Measurements from ENCODE around the gene AGBL3. TPM values are rescaled to one million over a fixed set of nuclear protein-coding genes. Genes with fewer than 3 reads are reported as not detected.
"Not testable (repeated sequence)": the region's sequence is repeated elsewhere in the genome, so short reads cannot be mapped to it uniquely, and the experiment has no call there.

AGBL3 gene
- total RNA-seq, 1 donor from 2014 or later: 3.9 TPM

DNA sequence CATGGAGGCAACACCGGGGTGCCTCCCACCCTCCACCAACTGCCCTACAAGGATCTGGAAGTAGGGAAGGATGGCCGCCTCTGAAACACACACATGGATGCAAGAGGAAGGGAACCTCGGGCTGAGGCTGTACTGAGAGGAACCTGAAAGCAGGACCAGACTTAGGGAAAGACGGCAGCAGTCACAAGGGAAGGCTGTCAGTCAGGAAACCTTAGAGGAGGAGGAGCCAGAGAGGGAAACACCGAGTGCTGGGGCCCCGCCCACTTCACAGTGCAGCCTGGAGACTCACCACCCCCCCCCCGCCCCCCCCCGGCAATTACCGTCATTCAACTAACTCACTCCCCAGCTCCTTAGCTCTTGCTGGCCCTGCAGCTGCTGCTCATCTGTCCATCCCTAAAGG lies 181.7 kb downstream of the AGBL3 start:
- no peak for DNase-seq (ENCODE audit: low spot score)

DNA sequence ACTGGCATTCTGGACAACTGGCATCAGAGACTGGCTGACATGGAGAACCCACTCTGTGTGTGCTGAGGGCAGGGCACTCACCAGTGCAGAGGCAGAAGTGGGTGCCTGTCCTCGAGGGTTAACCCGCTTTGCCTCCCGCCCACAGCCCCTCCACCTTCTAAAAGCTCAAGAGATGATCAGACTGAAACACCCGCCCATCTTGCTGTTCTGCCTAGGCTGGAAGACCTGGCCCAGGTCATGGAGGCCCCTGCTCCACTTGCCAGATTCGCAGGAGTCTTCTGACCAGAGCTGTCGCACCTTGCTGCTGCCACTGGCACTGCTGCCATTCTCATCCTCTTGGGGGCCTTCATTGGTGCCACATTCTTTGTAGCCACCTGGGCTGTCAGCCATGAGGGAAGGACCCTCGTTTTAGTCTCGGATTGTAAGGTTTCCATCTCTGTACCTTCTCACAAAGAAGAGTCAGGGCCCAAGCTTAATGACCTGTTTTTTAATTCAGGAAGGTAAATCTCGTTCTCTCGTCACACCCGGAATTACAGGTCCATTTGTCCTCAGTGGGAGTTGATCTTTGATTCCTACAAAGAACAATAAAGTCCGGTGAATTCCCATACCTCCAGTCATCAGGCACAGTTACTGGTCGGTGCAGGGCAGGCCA lies 182.3 kb downstream of the AGBL3 start:
- no peak for DNase-seq (ENCODE audit: low spot score)

DNA sequence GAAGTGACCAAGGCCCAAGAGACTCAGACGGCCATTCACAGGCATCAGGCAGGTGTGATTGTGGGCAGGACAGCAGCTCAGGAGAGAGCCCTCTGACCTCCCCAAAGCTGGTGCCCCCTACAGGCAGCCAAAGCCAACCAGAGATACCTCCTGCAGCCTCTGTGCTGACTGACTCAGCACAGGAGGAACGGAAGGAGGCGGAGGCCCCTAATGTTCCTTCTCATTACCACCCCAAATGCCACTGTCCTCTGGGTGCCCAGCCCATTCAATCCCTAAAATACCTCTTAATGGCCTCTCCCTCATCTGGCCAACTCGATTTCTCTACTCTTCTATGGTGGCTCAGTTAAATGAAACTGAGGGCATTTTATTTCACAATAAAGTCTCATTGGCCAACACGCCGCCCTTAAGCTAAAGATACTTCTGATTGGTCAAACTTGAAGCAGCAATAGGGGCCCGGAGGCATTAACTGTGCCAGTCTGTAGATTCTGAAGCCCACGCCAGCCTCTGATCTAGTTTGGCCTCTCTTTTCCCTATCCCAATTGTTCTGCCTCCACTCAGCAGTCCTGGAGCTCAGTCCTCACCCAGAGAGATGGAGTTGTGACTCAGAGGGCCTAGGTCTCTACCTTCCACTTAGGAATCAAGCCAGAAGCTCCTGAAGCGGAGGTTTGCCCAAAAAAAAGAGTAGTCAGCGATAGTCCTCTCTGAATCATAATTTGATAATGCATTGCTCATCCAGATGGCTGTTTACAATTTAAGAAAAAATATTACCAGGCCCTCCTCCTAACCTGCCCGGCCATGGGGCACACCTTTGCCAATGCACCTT lies 183.0 kb downstream of the AGBL3 start:
- DNase-seq (ENCODE audit: low spot score): peak; percentile 56

DNA sequence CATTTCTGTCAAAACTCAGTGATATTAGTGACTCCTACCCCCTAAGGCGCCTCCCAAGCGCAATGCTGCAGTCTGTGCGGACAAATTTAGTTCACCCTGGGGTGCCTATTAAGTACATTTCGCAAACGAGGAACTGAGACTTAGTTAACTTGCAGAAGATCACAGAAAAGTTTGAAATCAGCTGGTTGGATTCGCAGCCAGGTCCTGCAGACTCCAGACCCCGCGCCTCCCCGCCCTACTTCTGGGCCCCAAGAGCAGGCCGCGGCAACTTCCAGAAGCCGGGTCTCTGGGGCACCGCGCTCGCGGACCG lies 183.6 kb downstream of the AGBL3 start:
- DNase-seq (ENCODE audit: low spot score): no peak

DNA sequence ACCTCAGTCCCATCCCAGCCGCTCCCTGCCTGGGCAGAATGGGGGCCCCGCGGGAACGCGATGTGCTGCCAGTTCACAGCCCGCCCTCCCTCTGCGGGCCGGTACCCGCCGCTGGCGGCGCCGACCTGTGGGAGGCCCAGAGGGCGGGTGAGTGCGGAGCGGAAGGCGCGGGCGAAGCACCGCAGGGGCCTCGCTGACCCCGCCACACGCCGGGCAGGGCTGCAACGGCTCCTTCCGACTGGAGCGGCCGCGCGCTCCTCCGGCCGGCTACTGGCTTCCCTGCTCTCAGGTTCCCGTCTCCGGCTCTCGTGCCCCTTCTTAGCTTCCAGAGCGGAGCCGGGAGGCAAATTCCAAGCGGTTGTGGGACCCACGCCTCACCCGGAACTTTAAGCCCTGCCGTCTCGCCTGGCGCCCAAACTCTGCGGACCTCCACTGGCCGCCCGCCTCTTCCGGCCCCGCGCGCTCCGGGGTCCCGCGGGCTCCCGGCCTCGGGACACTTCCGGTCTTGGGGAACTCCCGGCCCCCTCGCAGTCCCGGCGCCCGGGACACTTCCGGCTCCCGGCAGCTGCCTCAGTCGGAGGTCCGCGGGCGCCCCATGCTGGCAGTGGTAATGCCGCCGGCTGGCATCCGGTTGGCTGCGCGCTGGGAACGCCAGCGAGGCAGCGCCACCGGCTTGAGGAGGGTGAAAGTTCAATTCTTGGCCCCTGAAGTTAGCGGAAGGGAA lies 184.1 kb downstream of the AGBL3 start, which contains the start of gene CYREN:
CYREN (minus strand) TSS at position 434 of the 724 bp plus-strand sequence. CDS start 1,785 bp downstream, outside the sequence.
- peak; percentile 96 for DNase-seq (ENCODE audit: low spot score)

DNA sequence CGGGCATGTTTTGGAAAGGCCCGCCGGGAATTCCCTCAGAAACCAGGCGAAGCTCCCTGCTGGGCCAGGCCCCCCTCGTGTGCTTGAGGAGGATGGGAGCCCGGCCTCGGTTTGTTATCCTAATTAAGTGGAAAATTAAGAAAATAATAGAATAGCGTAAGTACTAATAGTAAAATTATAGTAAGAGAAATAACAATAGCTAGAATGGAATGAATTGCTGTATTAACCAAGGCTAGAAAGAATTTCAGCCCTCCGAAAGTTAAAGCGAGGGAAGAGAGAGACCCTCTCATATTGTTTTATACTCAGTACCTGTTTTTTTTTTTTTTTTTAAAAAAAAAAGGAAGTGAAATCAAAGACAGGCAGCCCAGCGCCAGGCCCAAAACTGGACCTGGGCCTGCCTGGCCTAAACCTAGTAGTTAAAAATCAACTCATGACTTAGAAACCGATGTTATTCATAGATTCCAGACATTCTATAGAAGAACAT lies 184.7 kb downstream of the AGBL3 start:
- DNase-seq (ENCODE audit: low spot score): not testable (repeated sequence)

DNA sequence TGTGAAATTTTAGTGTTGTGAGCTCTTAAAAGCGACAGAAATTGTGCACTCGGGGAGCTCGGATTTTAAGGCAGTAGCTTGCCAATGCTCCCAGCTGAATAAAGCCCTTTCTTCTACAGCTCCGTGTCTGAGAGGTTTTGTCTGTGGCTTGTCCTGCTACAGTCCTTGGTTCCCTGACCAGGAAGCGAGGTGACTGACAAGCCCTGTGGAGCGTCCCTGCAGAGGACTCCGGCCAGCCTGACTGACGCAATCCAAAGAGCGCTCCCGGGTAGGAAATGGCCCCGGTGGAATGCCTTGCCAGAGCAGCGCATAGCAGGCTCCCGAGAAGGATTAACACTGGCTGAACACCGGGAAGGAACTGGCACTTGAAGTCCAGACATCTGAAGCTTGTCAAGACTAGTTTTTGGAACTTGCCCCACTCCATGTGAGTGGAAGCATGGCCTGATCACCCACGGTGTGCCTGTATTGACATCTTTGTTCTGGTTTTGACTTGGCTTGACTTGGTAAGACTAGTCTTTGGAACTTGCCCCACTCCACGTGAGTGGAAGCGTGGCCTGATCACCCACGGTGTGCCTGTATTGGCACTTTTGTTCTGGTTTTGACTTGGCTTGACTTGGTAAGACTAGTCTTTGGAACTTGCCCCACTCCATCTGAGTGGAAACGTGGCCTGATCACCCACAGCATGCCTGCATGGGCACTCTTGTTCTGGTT lies 185.4 kb downstream of the AGBL3 start:
- peak; percentile 41 for DNase-seq (ENCODE audit: low spot score)

DNA sequence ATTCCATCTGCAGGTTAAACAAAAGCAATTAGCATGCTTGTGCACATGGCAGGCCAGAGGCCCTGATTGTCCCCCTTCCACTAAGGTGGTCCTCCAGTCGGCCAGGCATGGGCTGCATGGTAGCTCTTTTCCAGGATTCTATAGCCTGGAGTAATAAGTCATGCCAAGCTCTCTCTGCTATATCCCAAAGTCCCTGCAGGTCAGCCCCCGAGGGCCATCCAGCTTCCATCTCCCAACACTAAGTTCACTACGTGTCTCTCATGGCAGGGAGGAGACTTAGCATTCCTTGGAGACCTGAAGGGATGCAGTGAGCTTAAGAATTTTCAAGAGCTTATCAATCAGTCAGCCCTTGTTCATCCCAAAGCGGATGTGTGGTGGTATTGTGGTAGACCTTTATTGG lies 187.6 kb downstream of the AGBL3 start:
- DNase-seq (ENCODE audit: low spot score): peak; percentile 27

DNA sequence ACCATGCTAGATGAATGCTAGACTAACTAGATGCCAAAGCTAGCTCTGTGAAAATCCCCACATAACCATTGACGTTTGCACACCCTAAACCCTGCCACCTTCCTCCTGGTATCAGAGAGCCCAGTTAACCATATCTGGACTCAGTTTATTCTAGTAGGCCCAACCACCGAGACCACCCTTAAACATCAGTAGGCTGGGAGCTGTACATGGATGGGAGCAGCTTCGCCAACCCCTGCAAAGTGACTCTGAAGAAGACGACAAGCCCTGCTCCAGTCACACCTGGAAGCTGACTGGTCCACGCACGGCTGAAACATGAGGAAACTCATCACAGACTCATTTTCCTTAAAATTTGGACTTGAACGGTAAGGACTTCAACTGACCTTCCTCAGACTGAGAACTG lies 188.6 kb downstream of the AGBL3 start:
- peak; percentile 2 for DNase-seq (ENCODE audit: low spot score)

DNA sequence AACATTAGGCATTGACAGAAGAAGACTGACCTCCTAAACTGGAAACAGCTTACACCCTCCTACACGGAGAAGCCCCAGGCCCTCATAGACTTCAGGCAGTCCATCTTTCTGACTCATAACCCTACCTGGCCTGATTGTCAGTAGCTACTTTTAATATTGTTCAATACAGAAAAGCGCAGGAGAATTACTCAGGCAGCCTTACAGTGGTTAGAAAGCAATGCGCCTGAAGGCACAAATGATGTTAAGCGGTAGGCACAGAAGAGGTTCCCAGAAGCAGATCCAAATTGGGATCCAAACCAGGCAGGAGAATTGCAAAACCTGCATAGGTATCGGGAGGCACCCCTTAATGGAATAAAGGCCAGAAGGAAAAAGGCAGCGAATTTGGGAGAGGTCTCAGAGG lies 189.6 kb downstream of the AGBL3 start:
- no peak for DNase-seq (ENCODE audit: low spot score)

DNA sequence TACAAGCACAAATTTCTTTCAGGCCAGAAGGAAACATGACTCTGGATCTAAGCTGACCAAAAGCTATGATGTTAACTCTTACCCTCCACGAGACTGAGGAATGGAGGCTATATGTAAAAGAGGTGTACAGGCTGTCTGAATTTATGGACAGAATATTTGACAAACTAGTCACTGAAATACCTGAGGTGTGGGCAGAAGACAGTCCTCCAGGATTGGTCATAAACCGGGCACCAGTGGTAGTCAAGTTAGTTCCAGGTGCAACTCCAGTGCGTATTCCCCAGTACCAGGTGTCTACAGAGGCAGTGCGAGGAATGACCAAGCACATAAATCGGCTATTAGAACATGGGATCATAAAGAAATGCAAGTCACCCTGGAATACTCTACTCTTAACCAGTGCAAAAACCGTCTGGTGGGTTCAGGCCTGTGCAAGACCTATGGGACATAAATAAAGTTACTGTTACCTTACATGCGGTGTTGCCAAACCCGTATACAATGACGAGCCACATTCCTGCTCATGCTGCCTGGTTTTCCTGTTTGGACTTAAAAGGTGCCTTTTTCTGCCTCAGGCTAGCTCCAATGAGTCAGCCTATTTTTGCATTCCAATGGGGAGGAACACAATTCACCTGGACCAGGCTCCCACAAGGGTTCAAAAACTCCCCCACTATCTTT lies 190.9 kb downstream of the AGBL3 start:
- peak; percentile 4 for DNase-seq (ENCODE audit: low spot score)

DNA sequence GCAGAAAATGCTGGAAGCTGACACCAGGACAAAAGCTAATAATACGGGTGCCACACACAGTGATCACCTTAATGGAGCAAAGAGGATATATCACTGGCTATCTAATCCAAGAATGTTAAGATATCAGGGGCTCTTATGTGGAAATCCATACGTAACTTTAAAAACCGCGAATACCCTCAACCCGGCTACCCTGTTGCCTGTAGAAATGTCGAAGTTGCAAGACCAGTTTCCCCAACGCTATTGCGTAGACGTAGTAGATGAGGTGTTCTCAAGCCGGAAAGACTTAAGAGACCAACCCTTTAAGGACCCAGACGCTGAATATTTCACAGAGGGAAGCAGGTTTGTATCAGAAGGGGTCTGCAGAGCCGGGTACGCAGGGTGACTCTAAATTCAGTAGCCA lies 192.1 kb downstream of the AGBL3 start:
- peak; percentile 13 for DNase-seq (ENCODE audit: low spot score)

DNA sequence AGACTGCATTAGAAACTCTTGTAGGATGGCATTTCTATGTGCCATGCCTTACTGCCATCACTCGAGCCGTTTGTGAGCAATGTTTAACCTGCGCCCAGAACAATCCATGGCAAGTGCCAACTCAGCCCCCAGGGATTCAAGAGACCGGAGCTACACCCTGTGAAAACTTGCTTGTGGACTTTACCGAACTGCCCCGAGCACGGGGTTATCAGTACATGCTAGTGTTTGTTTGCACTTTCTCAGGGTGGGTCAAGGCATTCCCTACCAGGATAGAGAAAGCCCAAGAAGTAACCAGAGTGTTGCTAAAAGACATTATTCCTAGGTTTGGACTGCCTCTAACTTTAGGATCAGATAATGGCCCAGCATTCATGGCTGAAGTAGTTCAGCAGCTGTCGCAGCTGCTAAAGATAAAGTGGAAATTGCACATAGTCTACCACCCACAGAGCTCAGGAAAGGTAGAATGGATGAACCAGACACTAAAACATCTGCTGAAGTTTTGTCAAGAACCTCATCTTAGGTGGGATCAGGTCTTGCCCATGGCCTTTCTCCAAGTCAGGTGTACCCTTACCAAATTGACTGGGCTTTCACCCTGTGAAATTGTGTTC lies 193.1 kb downstream of the AGBL3 start:
- DNase-seq (ENCODE audit: low spot score): peak; percentile 15

DNA sequence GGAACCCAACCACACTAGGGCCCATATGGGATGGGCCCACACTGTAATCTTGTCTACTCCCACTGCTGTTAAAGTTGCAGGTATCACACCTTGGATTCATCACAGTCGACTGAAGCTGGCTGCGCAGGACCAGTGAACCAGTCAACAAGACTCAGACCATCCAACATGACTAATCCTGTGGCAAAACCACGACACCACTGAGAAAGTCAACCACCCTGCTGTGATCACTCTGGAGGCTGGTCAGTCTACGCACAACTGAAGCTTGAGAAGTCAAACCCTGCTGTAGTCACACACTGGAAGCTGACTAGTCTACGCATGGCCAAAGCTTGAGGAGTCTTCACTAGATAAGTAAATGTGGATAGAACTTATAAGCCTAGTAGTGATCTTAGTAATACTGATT lies 193.8 kb downstream of the AGBL3 start:
- DNase-seq (ENCODE audit: low spot score): no peak

DNA sequence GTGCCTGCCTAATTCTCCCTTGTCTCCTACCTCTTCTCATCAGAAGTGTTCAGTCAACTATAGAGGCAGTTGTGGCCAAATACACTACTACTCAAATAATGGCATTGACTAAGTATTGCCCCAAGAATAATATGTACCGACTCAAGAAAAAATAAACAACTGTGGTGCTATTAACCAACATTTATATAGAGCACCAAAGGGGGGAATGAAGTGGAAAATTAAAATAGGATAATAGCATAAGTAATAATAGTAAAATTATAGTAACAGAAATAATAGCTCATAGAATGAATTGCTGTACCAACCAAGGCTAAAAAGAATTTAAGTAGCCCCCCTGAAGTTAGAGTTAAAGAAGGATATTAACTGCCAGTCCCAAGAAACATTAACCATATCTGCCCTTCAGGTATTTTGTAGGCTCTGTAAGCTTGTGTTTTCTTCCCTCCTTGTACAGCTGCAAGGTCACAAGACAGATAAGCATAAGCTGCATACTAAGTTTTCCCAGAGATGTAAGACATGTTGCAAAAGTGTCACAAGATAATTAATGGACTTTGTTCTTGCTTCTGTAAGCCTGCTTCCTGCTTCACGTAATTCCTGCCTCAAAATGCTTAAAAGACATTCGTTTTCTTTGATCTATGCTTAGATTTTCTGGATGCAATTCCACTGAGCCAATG lies 195.1 kb downstream of the AGBL3 start:
- no peak for DNase-seq (ENCODE audit: low spot score)

DNA sequence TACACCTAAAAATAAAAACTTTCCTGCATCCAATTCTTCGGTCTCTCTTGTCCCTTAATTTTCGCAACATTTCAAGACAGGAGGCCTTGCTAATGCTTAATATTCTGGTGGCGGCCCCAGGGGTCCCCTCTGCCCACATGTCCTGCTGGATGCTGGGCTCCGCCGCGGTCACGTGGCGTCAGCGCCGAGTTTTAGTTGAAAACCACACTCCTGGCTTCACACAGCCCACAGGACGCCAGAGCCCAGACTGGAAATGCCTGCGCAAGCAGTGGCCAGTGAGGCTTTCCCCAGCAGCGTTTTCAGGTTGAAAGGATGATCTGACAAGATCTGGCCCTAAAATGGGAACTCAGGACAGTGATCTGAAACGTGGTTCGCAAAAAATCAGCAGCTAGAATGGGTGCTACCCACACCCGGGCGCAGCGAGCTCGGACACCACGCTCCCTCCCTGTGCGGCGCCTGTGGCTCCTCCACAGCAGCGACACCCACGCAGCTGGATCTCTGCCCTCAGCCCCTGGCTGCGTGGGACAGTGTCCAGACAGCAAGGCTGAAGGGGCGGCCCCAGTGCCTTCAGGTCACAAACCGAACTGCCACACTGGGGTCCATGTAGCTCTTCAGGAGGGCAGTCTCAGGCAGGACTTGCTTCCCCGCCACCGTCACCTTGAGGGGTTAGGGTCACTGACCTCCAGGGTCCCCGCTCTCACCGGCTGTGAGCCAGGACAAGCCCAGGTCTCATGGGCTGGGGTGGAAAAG lies 195.8 kb downstream of the AGBL3 start:
- no peak for DNase-seq (ENCODE audit: low spot score)

DNA sequence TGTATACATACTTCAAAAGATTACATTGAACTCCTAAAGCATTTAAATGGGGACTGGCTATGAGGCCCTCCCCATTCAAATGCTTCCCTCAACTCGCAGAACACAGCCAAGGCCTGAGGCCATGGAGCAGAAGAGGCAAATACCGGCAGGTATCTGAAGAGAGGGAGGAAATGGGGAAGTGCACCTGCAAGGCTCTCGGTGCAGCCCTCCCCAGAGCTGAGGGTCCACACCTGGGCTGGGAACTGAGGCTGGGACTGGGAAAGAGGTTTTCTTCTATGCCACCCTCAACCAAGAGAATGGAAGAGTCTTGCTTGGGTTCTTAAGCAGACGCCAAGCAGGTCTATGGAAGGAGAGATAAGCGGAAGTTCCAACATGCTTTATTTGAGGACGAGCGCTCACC lies 197.2 kb downstream of the AGBL3 start:
- DNase-seq (ENCODE audit: low spot score): no peak

DNA sequence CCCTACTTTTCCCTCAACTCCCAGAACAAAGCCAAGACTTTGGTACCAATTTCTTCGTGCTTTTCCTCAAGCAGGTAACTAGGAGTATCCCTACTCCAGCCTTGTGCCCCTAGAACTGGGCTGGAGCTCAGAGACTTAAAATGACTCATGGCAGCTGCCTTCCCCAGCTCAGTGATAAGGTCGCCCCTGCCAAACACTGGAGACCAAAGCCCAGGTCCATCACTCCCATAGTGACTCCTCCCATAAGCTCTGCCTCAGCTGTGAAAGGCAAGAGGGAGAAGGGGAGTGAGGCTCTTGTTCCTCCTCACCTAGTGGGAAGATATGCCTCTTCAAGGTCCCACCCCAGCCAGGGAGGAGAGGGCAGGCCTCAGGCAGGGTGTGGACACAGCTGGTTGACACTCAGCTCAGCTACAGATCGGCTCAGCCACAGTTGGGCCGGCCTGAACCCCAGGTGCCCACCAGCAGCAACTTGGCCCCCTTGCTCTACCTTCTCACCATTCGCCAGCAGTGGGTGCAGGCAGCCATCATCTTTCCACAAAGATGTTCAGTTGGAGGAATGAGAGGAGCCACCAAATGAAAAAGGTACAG lies 198.0 kb downstream of the AGBL3 start:
- DNase-seq (ENCODE audit: low spot score): no peak

Measured in ureter (tissue), 1 donor.